ENCODE data around the gene CPVL.

GRCh38 chr7:28983396-28984190, 162.7 kb downstream of the CPVL start:
- no peak for TF ChIP-seq POLR2A (IDR thresholded peaks at IDR 0.05)
- TF ChIP-seq CTCF (IDR thresholded peaks at IDR 0.05), result no peak

All from prostate gland (tissue), 2 donors.